ENCODE data around the gene ZNF260. TPM values are rescaled to one million over a fixed set of nuclear protein-coding genes. Genes with fewer than 3 reads are reported as not detected.
"Not testable (repeated sequence)": the region's sequence is repeated elsewhere in the genome, so short reads cannot be mapped to it uniquely, and the experiment has no call there.

ZNF260 gene
- total RNA-seq, 1 donor from 2014 or later = 16.4 TPM

GRCh38 chr19:36514012-36514612 lies 14.0 kb downstream of the ZNF260 start:
- Mint-ChIP-seq H3K4me3 (ENCODE audit: unreplicated experiment) (no peak overlapping the region), H3K27ac (ENCODE audit: unreplicated experiment) (no peak overlapping the region)

GRCh38 chr19:36508325-36508724 lies 19.7 kb downstream of the ZNF260 start:
- Mint-ChIP-seq H3K27me3 (ENCODE audit: unreplicated experiment) (no peaks in the 10 kb centered on the region), H3K27ac (ENCODE audit: unreplicated experiment) (no peak overlapping the region), H3K4me1 (ENCODE audit: unreplicated experiment) (no peaks in the 10 kb centered on the region), H3K9me3 (ENCODE audit: unreplicated experiment) (peaks cover 27% of the 10 kb centered on the region), H3K4me3 (ENCODE audit: unreplicated experiment) (no peak overlapping the region), H3K36me3 (ENCODE audit: unreplicated experiment) (peaks cover 27% of the 10 kb centered on the region)
- DNase-seq (ENCODE audit: extremely low spot score, unreplicated experiment) = no peak
- no peak for TF ChIP-seq CTCF (IDR thresholded peaks at IDR 0.05)

More at GRCh38 chr19:36514012-36514612, 14.0 kb downstream of the ZNF260 start:
- no peak for DNase-seq (ENCODE audit: extremely low spot score, unreplicated experiment)
- no peaks in the 10 kb centered on the region for H3K4me1 Mint-ChIP-seq (ENCODE audit: unreplicated experiment)
- peaks cover 77% of the 10 kb centered on the region for H3K36me3 Mint-ChIP-seq (ENCODE audit: unreplicated experiment)
- no peaks in the 10 kb centered on the region for H3K27me3 Mint-ChIP-seq (ENCODE audit: unreplicated experiment)
- peaks cover 49% of the 10 kb centered on the region for H3K9me3 Mint-ChIP-seq (ENCODE audit: unreplicated experiment)
- TF ChIP-seq CTCF (IDR thresholded peaks at IDR 0.05) = no peak

- Mint-ChIP-seq H3K36me3 (ENCODE audit: unreplicated experiment) (no peaks in the 10 kb centered on the region), H3K9me3 (ENCODE audit: unreplicated experiment) (peaks cover 25% of the 10 kb centered on the region), H3K27me3 (ENCODE audit: unreplicated experiment) (no peaks in the 10 kb centered on the region), H3K4me1 (ENCODE audit: unreplicated experiment) (no peaks in the 10 kb centered on the region), H3K27ac (ENCODE audit: unreplicated experiment) (no peak overlapping the region), H3K4me3 (ENCODE audit: unreplicated experiment) (no peak overlapping the region)
- no peak for DNase-seq (ENCODE audit: extremely low spot score, unreplicated experiment)
- no peak for TF ChIP-seq CTCF (IDR thresholded peaks at IDR 0.05)
Observed at GRCh38 chr19:36501973-36502372, 26.1 kb downstream of the ZNF260 start.

- Mint-ChIP-seq H3K4me1 (ENCODE audit: unreplicated experiment) (no peaks in the 10 kb centered on the region), H3K27me3 (ENCODE audit: unreplicated experiment) (no peaks in the 10 kb centered on the region), H3K4me3 (ENCODE audit: unreplicated experiment) (no peak overlapping the region), H3K9me3 (ENCODE audit: unreplicated experiment) (peaks cover 18% of the 10 kb centered on the region), H3K36me3 (ENCODE audit: unreplicated experiment) (peaks cover 4% of the 10 kb centered on the region), H3K27ac (ENCODE audit: unreplicated experiment) (no peak overlapping the region)
- TF ChIP-seq CTCF (IDR thresholded peaks at IDR 0.05) = no peak
- no peak for DNase-seq (ENCODE audit: extremely low spot score, unreplicated experiment)
Observed at GRCh38 chr19:36497001-36497400, 31.1 kb downstream of the ZNF260 start.

GRCh38 chr19:36492689-36493453 lies 35.2 kb downstream of the ZNF260 start:
- TF ChIP-seq CTCF (IDR thresholded peaks at IDR 0.05) = peak; percentile 48
- not testable (repeated sequence) for H3K27ac Mint-ChIP-seq (ENCODE audit: unreplicated experiment); H3K27me3 Mint-ChIP-seq (ENCODE audit: unreplicated experiment); H3K36me3 Mint-ChIP-seq (ENCODE audit: unreplicated experiment); H3K9me3 Mint-ChIP-seq (ENCODE audit: unreplicated experiment); DNase-seq (ENCODE audit: extremely low spot score, unreplicated experiment); H3K4me3 Mint-ChIP-seq (ENCODE audit: unreplicated experiment)
- peaks cover 15% of the 10 kb centered on the region for H3K4me1 Mint-ChIP-seq (ENCODE audit: unreplicated experiment)

GRCh38 chr19:36490846-36491245 lies 37.2 kb downstream of the ZNF260 start:
- Mint-ChIP-seq H3K36me3 (ENCODE audit: unreplicated experiment) (peaks cover 11% of the 10 kb centered on the region), H3K4me1 (ENCODE audit: unreplicated experiment) (peaks cover 17% of the 10 kb centered on the region)
- H3K4me3 Mint-ChIP-seq (ENCODE audit: unreplicated experiment); DNase-seq (ENCODE audit: extremely low spot score, unreplicated experiment); H3K27me3 Mint-ChIP-seq (ENCODE audit: unreplicated experiment); H3K27ac Mint-ChIP-seq (ENCODE audit: unreplicated experiment); H3K9me3 Mint-ChIP-seq (ENCODE audit: unreplicated experiment): not testable (repeated sequence)
